ENCODE data around the gene CLCN6.

DNA sequence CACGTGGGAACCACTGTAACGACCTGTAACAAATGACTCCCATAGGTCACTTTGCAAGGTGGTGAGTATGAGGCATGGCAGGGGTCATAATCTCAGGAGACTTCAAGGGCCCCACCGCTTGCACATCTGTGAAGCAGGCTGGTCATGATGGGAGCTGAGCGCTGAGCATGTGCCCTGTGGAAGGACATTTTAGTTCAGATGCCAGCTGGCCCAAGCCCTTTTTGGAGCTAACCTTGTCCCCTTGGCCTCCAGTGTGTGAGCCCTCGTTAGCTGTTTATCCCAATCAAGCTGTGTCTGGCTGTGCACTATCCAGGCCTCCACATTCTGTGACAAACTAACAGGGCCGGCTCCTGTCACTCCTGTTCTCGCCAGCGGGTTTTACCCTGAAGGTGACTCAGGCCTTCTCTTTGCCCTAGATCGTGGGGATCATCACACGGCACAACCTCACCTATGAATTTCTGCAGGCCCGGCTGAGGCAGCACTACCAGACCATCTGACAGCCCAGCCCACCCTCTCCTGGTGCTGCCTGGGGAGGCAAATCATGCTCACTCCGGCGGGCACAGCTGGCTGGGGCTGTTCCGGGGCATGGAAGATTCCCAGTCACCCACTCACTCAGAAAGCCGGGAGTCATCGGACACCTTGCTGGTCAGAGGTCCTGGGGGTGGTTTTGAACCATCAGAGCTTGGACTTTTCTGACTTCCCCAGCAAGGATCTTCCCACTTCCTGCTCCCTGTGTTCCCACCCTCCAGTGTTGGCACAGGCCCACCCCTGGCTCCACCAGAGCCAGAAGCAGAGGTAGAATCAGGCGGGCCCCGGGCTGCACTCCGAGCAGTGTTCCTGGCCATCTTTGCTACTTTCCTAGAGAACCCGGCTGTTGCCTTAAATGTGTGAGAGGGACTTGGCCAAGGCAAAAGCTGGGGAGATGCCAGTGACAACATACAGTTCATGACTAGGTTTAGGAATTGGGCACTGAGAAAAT is 34.0 kb downstream of the CLCN6 start:
- TF ChIP-seq CTCF (IDR thresholded peaks at IDR 0.05) (no peak), ZFX (IDR thresholded peaks at IDR 0.05; ENCODE audit: borderline replicate concordance) (no peak)

Data from 22Rv1 (cell line).